SK-N-SH (cell line): ENCODE measurements around the gene SHANK1. TPM values are rescaled to one million over a fixed set of nuclear protein-coding genes. Genes with fewer than 3 reads are reported as not detected.
A peak's percentile ranks its signal among the peaks of the same experiment; 100 is the strongest.

ENCODE experiments used
- CTCF ChIA-PET: fragments of 300-600, 350-600 bp; formaldehyde crosslinking; extraction: SDS; loops from one replicate; lab custom pipeline; 2021; lab: Yijun Ruan, JAX
- POLR2A ChIA-PET: fragments of 350-600 bp; sonication (Branson Sonifier 250); formaldehyde crosslinking; extraction: SDS; loops from one replicate; lab custom pipeline; 2020; ENCODE audit warnings: antibody characterized with exemption, inconsistent platforms; lab: Yijun Ruan, JAX
- DNase-seq: peaks from one replicate; pipeline ENCODE4 v3.0.0; 2012
- H2AFZ ChIP-seq: fragments of 200-600 bp; sonication (generic); 2 replicates; pipeline ENCODE4 v1.8.1; 2016; ENCODE audit warnings: antibody characterized with exemption, mild to moderate bottlenecking, low read depth
- H3F3A ChIP-seq: fragments of 200-600 bp; sonication (generic); replicated peaks from 2 replicates; pipeline ENCODE3; 2016; ENCODE audit warnings: antibody characterized with exemption, mild to moderate bottlenecking; ENCODE audit not compliant: insufficient read depth
- H3K27ac ChIP-seq, 2 experiments: fragments of 200-500 bp in 1 of 2; fragments of 200-600 bp in 1 of 2; sonication (Bioruptor generic) in 1 of 2; sonication (generic), shearing (Covaris generic) in 1 of 2; 2 replicates each; pipeline versions ENCODE4 v1.5.1 to v1.6.1; 2014 to 2016; ENCODE audit warnings: low read depth in 2 of 2, inconsistent platforms in 1 of 2, low read length in 1 of 2, mild to moderate bottlenecking in 1 of 2, mixed read lengths in 1 of 2
- H3K27me3 ChIP-seq: fragments of 200-600 bp; sonication (generic), shearing (Covaris generic); 2 replicates; pipeline ENCODE4 v1.6.1; 2016; ENCODE audit warnings: mixed run types; ENCODE audit not compliant: insufficient read depth
- H3K36me3 ChIP-seq, 2 experiments: fragments of 200-500 bp in 1 of 2; fragments of 200-600 bp in 1 of 2; sonication (Bioruptor generic) in 1 of 2; sonication (generic) in 1 of 2; replicated peaks in 1 of 2; 2 replicates each; pipeline versions ENCODE3 to v1.5.1; 2014 to 2016; ENCODE audit warnings: low read length in 1 of 2, mild to moderate bottlenecking in 1 of 2; ENCODE audit not compliant: insufficient read depth in 2 of 2, control insufficient read depth in 1 of 2
- H3K4me1 ChIP-seq, 2 experiments: fragments of 200-500 bp in 1 of 2; fragments of 200-600 bp in 1 of 2; sonication (Bioruptor generic) in 1 of 2; sonication (generic), shearing (Covaris generic) in 1 of 2; 2 replicates each; pipeline versions ENCODE4 v1.5.1 to v1.6.1; 2014 to 2016; ENCODE audit warnings: low read depth in 1 of 2, low read length in 1 of 2, mixed run types in 1 of 2; ENCODE audit not compliant: insufficient read depth in 2 of 2, control insufficient read depth in 1 of 2
- H3K4me2 ChIP-seq: fragments of 200-600 bp; sonication (generic), shearing (Covaris generic); 2 replicates; pipeline ENCODE4 v1.6.1; 2017; ENCODE audit warnings: mixed run types
- H3K4me3 ChIP-seq, 2 experiments: fragments of 200-500 bp in 1 of 2; fragments of 200-600 bp in 1 of 2; sonication (Bioruptor generic) in 1 of 2; sonication (generic), shearing (Covaris generic) in 1 of 2; 2 replicates each; pipeline versions ENCODE4 v1.5.1 to v1.8.1; 2014 to 2016; ENCODE audit warnings: low read depth in 2 of 2, inconsistent platforms in 1 of 2, low read length in 1 of 2, mild to moderate bottlenecking in 1 of 2, mixed read lengths in 1 of 2, moderate library complexity in 1 of 2
- H3K79me2 ChIP-seq: fragments of 200-600 bp; sonication (generic); 2 replicates; pipeline ENCODE4 v1.8.1; 2017; ENCODE audit warnings: mild to moderate bottlenecking; ENCODE audit not compliant: insufficient read depth
- H3K9ac ChIP-seq: fragments of 200-600 bp; sonication (generic); 2 replicates; pipeline ENCODE4 v1.6.1; 2017; ENCODE audit warnings: mixed run types
- H3K9me2 ChIP-seq: fragments of 200-600 bp; sonication (generic); 2 replicates; pipeline ENCODE4 v1.6.1; 2017; ENCODE audit warnings: mixed run types
- H3K9me3 ChIP-seq: fragments of 200-600 bp; sonication (generic); 2 replicates; pipeline ENCODE4 v1.6.1; 2017; ENCODE audit warnings: mixed run types, mild to moderate bottlenecking, moderate library complexity
- H4K20me1 ChIP-seq: fragments of 200-600 bp; sonication (generic); 2 replicates; pipeline ENCODE4 v1.6.1; 2017; ENCODE audit warnings: mild to moderate bottlenecking, mixed run types; ENCODE audit not compliant: insufficient read depth
- CHD2 ChIP-seq: fragments of 150-350 bp; IDR thresholded peaks from 2 replicates; pipeline ENCODE4 v1.6.1; 2018; ENCODE audit warnings: low read length; ENCODE audit not compliant: partially characterized antibody
- ELF1 ChIP-seq: IDR thresholded peaks from 2 replicates; pipeline ENCODE4 v1.4.0; 2012
- EZH2phosphoT487 ChIP-seq: fragments of 200-600 bp; sonication (generic); IDR thresholded peaks from 2 replicates; pipeline ENCODE4 v1.6.1; 2017; ENCODE audit warnings: low read depth, mixed run types, mild to moderate bottlenecking, antibody characterized with exemption, moderate library complexity, borderline replicate concordance
- IRF3 ChIP-seq: fragments of 150-350 bp; IDR thresholded peaks from 2 replicates; pipeline ENCODE4 v1.6.1; 2016; ENCODE audit warnings: mild to moderate bottlenecking, low read depth, low read length
- JUND ChIP-seq: IDR thresholded peaks from 2 replicates; pipeline ENCODE4 v1.4.0; 2012
- MAX ChIP-seq: IDR thresholded peaks from 2 replicates; pipeline ENCODE4 v1.4.0; 2012; ENCODE audit warnings: low read depth
- NFIC ChIP-seq: IDR thresholded peaks from 2 replicates; pipeline ENCODE4 v1.4.0; 2012; ENCODE audit warnings: borderline replicate concordance
- NRF1 ChIP-seq: IDR thresholded peaks from 2 replicates; pipeline ENCODE4 v1.6.1; 2012; ENCODE audit warnings: low read depth, mild to moderate bottlenecking, low read length
- POLR2AphosphoS5 ChIP-seq: IDR thresholded peaks from 2 replicates; pipeline ENCODE4 v1.6.1; 2012; ENCODE audit warnings: low read depth, low read length
- RFX5 ChIP-seq: IDR thresholded peaks from 2 replicates; pipeline ENCODE4 v1.6.1; 2012; ENCODE audit warnings: mild to moderate bottlenecking, improper control_type of control experiment, low read length
- RXRA ChIP-seq: IDR thresholded peaks from 2 replicates; pipeline ENCODE4 v1.4.0; 2012; ENCODE audit warnings: low read depth, mild to moderate bottlenecking, borderline replicate concordance
- SIN3A ChIP-seq: IDR thresholded peaks from 2 replicates; pipeline ENCODE4 v1.6.1; 2012; ENCODE audit warnings: low read depth, mild to moderate bottlenecking, low read length, moderate library complexity, borderline replicate concordance
- WGBS: methylation state at CpG from one replicate; pipeline ENCODE4 v1.1.6; 2017; ENCODE audit warnings: low lambda C conversion rate; 5-methylcytosine and 5-hydroxymethylcytosine counted together
- polyA plus RNA-seq, 3 experiments: library from polyadenylated mRNA; depleted of rRNA; stranded (reverse); fragments of >200 nt; gene quantifications; 2 replicates each; pipeline ENCODE4 v1.2.3, GENCODE V29; 2012
- TF ChIP-seq, protein P1 (sequence below): IDR thresholded peaks from 2 replicates; pipeline ENCODE4 v1.4.0; 2012; ENCODE audit warnings: low read depth, borderline replicate concordance

Gene SHANK1
- polyA plus RNA-seq, 1 of the 3 experiments (the other 2 are of a cell fraction): 0.28 TPM

DNA sequence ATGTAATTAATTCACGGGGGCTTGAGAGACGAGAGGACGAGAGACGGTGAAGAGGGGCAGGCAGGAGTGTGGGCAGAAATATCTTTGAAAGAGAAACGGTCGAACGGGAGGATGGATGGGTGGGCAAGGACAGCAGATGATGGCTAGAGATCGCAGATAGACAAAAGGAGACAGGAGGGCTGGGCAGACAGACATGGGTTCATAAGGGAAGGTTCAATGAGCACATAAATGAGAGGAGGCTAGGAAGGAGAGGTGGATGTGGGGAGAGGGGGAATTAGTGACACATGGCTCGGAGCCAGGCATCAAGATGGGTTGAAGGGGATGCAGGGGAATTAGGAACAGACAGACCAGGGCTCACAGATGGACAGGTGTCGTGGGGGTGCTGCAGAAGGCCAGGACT lies 81.0 kb downstream of the SHANK1 start:
- CTCF ChIA-PET: interaction anchor here (0.9 kb wide), 1 partner anchor 101 kb away, joined by 3 read pairs; no protein-coding TSS in a partner anchor

DNA sequence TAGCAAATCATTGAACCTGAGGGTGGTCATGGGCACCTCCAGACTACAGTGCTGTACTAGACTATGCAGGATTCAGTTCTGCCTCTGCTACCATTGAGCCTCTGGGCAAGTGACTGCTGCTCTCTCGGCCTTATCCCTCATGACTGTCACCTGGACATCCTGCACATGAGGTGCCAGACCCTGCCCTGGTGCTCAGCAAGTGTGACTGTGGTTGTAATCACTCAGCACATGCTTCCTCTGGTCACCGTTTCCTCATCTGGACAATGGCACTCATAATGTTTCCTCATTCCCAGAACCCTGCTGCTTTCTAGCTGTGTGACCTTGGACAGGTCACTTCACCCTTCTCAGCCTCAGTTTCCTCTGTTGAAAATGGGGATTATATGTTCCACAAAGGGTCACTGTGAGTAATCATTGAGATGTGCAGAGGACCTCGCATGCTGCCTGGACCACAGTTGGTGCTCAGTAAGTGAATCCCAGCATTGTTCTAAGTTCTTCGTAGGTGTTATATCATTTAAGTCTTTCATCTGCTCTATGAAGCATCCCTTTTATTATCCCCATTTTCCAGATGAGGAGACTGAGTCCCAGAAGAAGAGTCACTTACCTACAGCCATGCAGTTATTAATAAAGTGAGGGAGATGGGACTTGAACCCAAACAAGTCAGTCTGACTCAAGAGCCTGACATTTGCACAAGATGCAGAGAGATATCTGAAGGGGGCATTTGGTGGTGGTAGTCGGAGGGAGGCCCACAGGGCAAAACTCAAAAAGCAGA lies 83.1 kb downstream of the SHANK1 start:
- TF ChIP-seq, protein P1, sequence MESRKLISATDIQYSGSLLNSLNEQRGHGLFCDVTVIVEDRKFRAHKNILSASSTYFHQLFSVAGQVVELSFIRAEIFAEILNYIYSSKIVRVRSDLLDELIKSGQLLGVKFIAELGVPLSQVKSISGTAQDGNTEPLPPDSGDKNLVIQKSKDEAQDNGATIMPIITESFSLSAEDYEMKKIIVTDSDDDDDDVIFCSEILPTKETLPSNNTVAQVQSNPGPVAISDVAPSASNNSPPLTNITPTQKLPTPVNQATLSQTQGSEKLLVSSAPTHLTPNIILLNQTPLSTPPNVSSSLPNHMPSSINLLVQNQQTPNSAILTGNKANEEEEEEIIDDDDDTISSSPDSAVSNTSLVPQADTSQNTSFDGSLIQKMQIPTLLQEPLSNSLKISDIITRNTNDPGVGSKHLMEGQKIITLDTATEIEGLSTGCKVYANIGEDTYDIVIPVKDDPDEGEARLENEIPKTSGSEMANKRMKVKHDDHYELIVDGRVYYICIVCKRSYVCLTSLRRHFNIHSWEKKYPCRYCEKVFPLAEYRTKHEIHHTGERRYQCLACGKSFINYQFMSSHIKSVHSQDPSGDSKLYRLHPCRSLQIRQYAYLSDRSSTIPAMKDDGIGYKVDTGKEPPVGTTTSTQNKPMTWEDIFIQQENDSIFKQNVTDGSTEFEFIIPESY: no peak
- TF ChIP-seq IRF3 (no peak), NFIC (no peak), EZH2phosphoT487 (no peak), JUND (no peak), NRF1 (no peak), ELF1 (no peak), MAX (no peak), SIN3A (no peak)
- H3K9ac ChIP-seq: no peak overlapping the region

More for the DNA sequence above, 81.0 kb downstream of the SHANK1 start:
- Histone ChIP-seq H3K9me3 (no peaks in the 10 kb centered on the region; the same call in 1 of the 2 replicates), H3K4me2 (peak overlapping the region; percentile 96), H2AFZ (no peak overlapping the region), H4K20me1 (no peaks in the 10 kb centered on the region), H3K9ac (no peak overlapping the region), H3K36me3 (no peaks in the 10 kb centered on the region), H3F3A (no peaks in the 10 kb centered on the region), H3K27me3 (peaks cover 5% of the 10 kb centered on the region; the same call in 1 of the 2 replicates), H3K4me3 (peak overlapping the region; percentile 65 to 83; a peak in 3 of 4 replicates), H3K27ac (no peak overlapping the region)
- POLR2A ChIA-PET: interaction anchor here (0.6 kb wide), 1 partner anchor 104 kb away, joined by 3 read pairs; no protein-coding TSS in a partner anchor
- WGBS: 20% methylated on average over 10 of the region's 10 CpGs
- no peak for TF ChIP-seq RFX5
- TF ChIP-seq IRF3: no peak
- no peak for TF ChIP-seq EZH2phosphoT487
- TF ChIP-seq POLR2AphosphoS5: no peak
- no peak for TF ChIP-seq CHD2
- TF ChIP-seq, protein P1: no peak
- no peak for TF ChIP-seq RXRA
- TF ChIP-seq, all 33 proteins: peak for 0
- Histone ChIP-seq H3K4me1 (peaks cover 0 to 8% of the 10 kb centered on the region in 2 experiments; a peak in 1 of 4 replicates), H3K9me2 (no peaks in the 10 kb centered on the region), H3K79me2 (no peaks in the 10 kb centered on the region)
- no peak for DNase-seq

More for the DNA sequence above, 83.1 kb downstream of the SHANK1 start:
- Histone ChIP-seq H3K27me3 (0 out of 2 replicates have a peak, but pooled peaks cover 5% of the 10 kb centered on the region), H3K4me2 (no peak overlapping the region), H3K27ac (no peak overlapping the region), H3K4me1 (peaks cover 0 to 8% of the 10 kb centered on the region in 2 experiments; a peak in 1 of 4 replicates), H3K9me2 (no peaks in the 10 kb centered on the region), H3K9me3 (no peaks in the 10 kb centered on the region; the same call in 1 of the 2 replicates), H3K79me2 (no peaks in the 10 kb centered on the region), H3K36me3 (no peaks in the 10 kb centered on the region), H3F3A (no peaks in the 10 kb centered on the region), H2AFZ (no peak overlapping the region), H3K4me3 (no peak overlapping the region), H4K20me1 (no peaks in the 10 kb centered on the region)
- no peak for DNase-seq
- ChIA-PET CTCF (no interaction called here), POLR2A (no interaction called here)
- 63% methylated on average over 5 of the region's 5 CpGs for WGBS
